Thyroid gland (tissue), 4 donors: Measurements from ENCODE around the gene MOSPD2. TPM values are rescaled to one million over a fixed set of nuclear protein-coding genes. Genes with fewer than 3 reads are reported as not detected.

Experiments used
- DNase-seq, 2 donors: peaks; one replicate each; pipeline ENCODE4 v3.0.0-alpha.2; 2019
- H3K27ac ChIP-seq, 3 donors: fragments of 200-600 bp; sonication (generic); 1 replicate in 2 of 3; 2 replicates in 1 of 3; pipeline ENCODE4 v1.5.1; 2016 to 2019; ENCODE audit warnings: mild to moderate bottlenecking in 1 of 3, moderate library complexity in 1 of 3
- H3K27me3 ChIP-seq: fragments of 200-600 bp; sonication (generic); one replicate; pipeline ENCODE4 v1.5.1; 2019
- H3K36me3 ChIP-seq, 2 donors: fragments of 200-600 bp; sonication (generic); one replicate each; pipeline ENCODE4 v1.5.1; 2016 to 2019
- H3K4me1 ChIP-seq, 2 donors: fragments of 200-600 bp; sonication (generic); one replicate each; pipeline ENCODE4 v1.5.1; 2017 to 2019
- H3K4me3 ChIP-seq, 3 donors: fragments of 200-600 bp; sonication (generic); replicated peaks in 1 of 3; 1 replicate in 2 of 3; 2 replicates in 1 of 3; pipeline ENCODE4 v1.5.1; 2016; ENCODE audit warnings: mild to moderate bottlenecking in 1 of 3
- H3K9me3 ChIP-seq: fragments of 200-600 bp; sonication (generic); one replicate; pipeline ENCODE4 v1.5.1; 2017
- CTCF ChIP-seq, 6 experiments: fragments of 200-600 bp in 3 of 6; fragments of 450-650 bp in 3 of 6; sonication (generic) in 3 of 6; IDR thresholded peaks; one replicate each; pipeline ENCODE4 v1.5.1; 2016 to 2019; ENCODE audit warnings: antibody characterized with exemption in 6 of 6, mild to moderate bottlenecking in 2 of 6, inconsistent platforms in 1 of 6, moderate library complexity in 1 of 6
- POLR2A ChIP-seq, 2 donors: fragments of 450-650 bp; IDR thresholded peaks; one replicate each; pipeline ENCODE4 v1.6.1; 2017; ENCODE audit warnings: antibody characterized with exemption in 2 of 2, mild to moderate bottlenecking in 2 of 2, moderate library complexity in 1 of 2
- WGBS, 2 donors: methylation state at CpG; one replicate each; pipeline ENCODE4 v1.1.5; 2017; 5-methylcytosine and 5-hydroxymethylcytosine counted together
- intact Hi-C: fragments of 100-400 bp; cut with DNase I; formaldehyde crosslinking; loops from one replicate; pipeline ENCODE4 v1.15.1; 2023
- total RNA-seq, 4 donors: library from RNA; depleted of rRNA; stranded (reverse); fragments of >200 nt; gene quantifications; one replicate each; pipeline ENCODE4 v1.2.3, GENCODE V29; 2016

The MOSPD2 gene
- total RNA-seq, 4 donors from 2014 or later: 33.3 to 39.0 (median 37.3) TPM

- no peaks in the 10 kb centered on the region for H3K9me3 ChIP-seq
- 88 to 94% methylated on average over 3 of the region's 3 CpGs for WGBS, 2 donors
- no peaks in the 10 kb centered on the region for H3K27me3 ChIP-seq
- intact Hi-C loops: no loop called here
- TF ChIP-seq CTCF (IDR thresholded peaks at IDR 0.05) (no peak), POLR2A (IDR thresholded peaks at IDR 0.05) (no peak)
- H3K4me3 ChIP-seq: no peak overlapping the region
- peaks cover 0 to 8% of the 10 kb centered on the region in 2 donors for H3K36me3 ChIP-seq
- H3K27ac ChIP-seq: no peak overlapping the region
- no peaks in the 10 kb centered on the region for H3K4me1 ChIP-seq
- DNase-seq: no peak
Measured at GRCh38 chrX:14916017-14916674, 42.9 kb downstream of the MOSPD2 start.

GRCh38 chrX:14919407-14919806 lies 46.2 kb downstream of the MOSPD2 start:
- no peaks in the 10 kb centered on the region for H3K27me3 ChIP-seq
- H3K9me3 ChIP-seq: no peaks in the 10 kb centered on the region
- peaks cover 0 to 3% of the 10 kb centered on the region in 2 donors for H3K36me3 ChIP-seq
- intact Hi-C loops: no loop called here
- TF ChIP-seq POLR2A (IDR thresholded peaks at IDR 0.05) (no peak), CTCF (IDR thresholded peaks at IDR 0.05) (no peak)
- 49 to 58% methylated on average over 2 of the region's 2 CpGs for WGBS, 2 donors
- no peak for DNase-seq
- no peaks in the 10 kb centered on the region for H3K4me1 ChIP-seq
- no peak overlapping the region for H3K4me3 ChIP-seq
- H3K27ac ChIP-seq: no peak overlapping the region

- 95 to 100% methylated on average over 2 of the region's 2 CpGs for WGBS, 2 donors
- no peaks in the 10 kb centered on the region for H3K9me3 ChIP-seq
- no peak for DNase-seq
- no peaks in the 10 kb centered on the region for H3K27me3 ChIP-seq
- H3K4me1 ChIP-seq: no peaks in the 10 kb centered on the region
- H3K36me3 ChIP-seq: peaks cover 0 to 3% of the 10 kb centered on the region in 2 donors
- no peak overlapping the region for H3K4me3 ChIP-seq
- no peak overlapping the region for H3K27ac ChIP-seq
- TF ChIP-seq POLR2A (IDR thresholded peaks at IDR 0.05): no peak
- no peak for TF ChIP-seq CTCF (IDR thresholded peaks at IDR 0.05)
- intact Hi-C loops: no loop called here
Measured at GRCh38 chrX:14920196-14920595, 47.0 kb downstream of the MOSPD2 start.

GRCh38 chrX:14922437-14922836 lies 49.2 kb downstream of the MOSPD2 start:
- TF ChIP-seq CTCF (IDR thresholded peaks at IDR 0.05): no peak
- WGBS, 2 donors: 87 to 91% methylated on average over 5 of the region's 6 CpGs
- DNase-seq: no peak
- no peak overlapping the region for H3K4me3 ChIP-seq
- H3K4me1 ChIP-seq: no peaks in the 10 kb centered on the region
- intact Hi-C loops: no loop called here
- H3K36me3 ChIP-seq: no peaks in the 10 kb centered on the region
- no peaks in the 10 kb centered on the region for H3K9me3 ChIP-seq
- no peaks in the 10 kb centered on the region for H3K27me3 ChIP-seq
- H3K27ac ChIP-seq: no peak overlapping the region

- Histone ChIP-seq H3K9me3 (no peaks in the 10 kb centered on the region), H3K4me1 (no peaks in the 10 kb centered on the region), H3K4me3 (no peak overlapping the region), H3K27ac (no peak overlapping the region), H3K27me3 (no peaks in the 10 kb centered on the region), H3K36me3 (no peaks in the 10 kb centered on the region)
- WGBS, 2 donors: 93 to 94% methylated on average over 4 of the region's 4 CpGs
- no peak for DNase-seq
- TF ChIP-seq CTCF (IDR thresholded peaks at IDR 0.05): no peak
- TF ChIP-seq POLR2A (IDR thresholded peaks at IDR 0.05): no peak
- intact Hi-C loops: no loop called here
Measured at GRCh38 chrX:14923761-14924160, 50.5 kb downstream of the MOSPD2 start.
